GM23338 (cell line): ENCODE data around the gene STXBP5L. TPM values are rescaled to one million over a fixed set of nuclear protein-coding genes. Genes with fewer than 3 reads are reported as not detected.

Experiments used
- ATAC-seq: fragments of 200-7000 bp; cut with Tn5 transposase; 3 replicates; pipeline ENCODE4 v1.9.1; 2020
- DNase-seq: peaks from one replicate; pipeline ENCODE4 v3.0.0-alpha.2; 2015; ENCODE audit warnings: low spot score
- H2AFZ ChIP-seq: fragments of 200-600 bp; sonication (generic); 2 replicates; pipeline ENCODE4 v1.8.0; 2016; ENCODE audit warnings: antibody characterized with exemption, mild to moderate bottlenecking, moderate library complexity
- H3F3A ChIP-seq: fragments of 200-600 bp; sonication (generic); replicated peaks from 2 replicates; pipeline ENCODE4 v1.8.0; 2017; ENCODE audit warnings: antibody characterized with exemption, mixed run types, low read depth
- H3K27ac ChIP-seq: fragments of 200-600 bp; sonication (generic); 2 replicates; pipeline ENCODE4 v1.6.1; 2016; ENCODE audit warnings: low read depth
- H3K27me3 ChIP-seq: fragments of 200-600 bp; sonication (generic); 2 replicates; pipeline ENCODE4 v1.8.0; 2016; ENCODE audit warnings: mild to moderate bottlenecking, mixed run types, moderate library complexity; ENCODE audit not compliant: insufficient read depth
- H3K36me3 ChIP-seq: fragments of 200-600 bp; sonication (generic); 2 replicates; pipeline ENCODE4 v1.8.0; 2016; ENCODE audit warnings: mild to moderate bottlenecking; ENCODE audit not compliant: insufficient read depth
- H3K4me1 ChIP-seq: fragments of 200-600 bp; sonication (generic); 2 replicates; pipeline ENCODE4 v1.8.0; 2016; ENCODE audit warnings: mild to moderate bottlenecking, moderate library complexity; ENCODE audit not compliant: insufficient read depth
- H3K4me2 ChIP-seq: fragments of 200-600 bp; sonication (generic); 2 replicates; pipeline ENCODE4 v1.7.1; 2017; ENCODE audit warnings: mixed run types
- H3K4me3 ChIP-seq: fragments of 200-600 bp; sonication (generic); 2 replicates; pipeline ENCODE4 v1.6.1; 2016; ENCODE audit warnings: mixed run types
- H3K79me2 ChIP-seq: fragments of 200-600 bp; sonication (generic); replicated peaks from 2 replicates; pipeline ENCODE4 v1.8.0; 2017; ENCODE audit warnings: mild to moderate bottlenecking; ENCODE audit not compliant: insufficient read depth
- H3K9me2 ChIP-seq: fragments of 200-600 bp; sonication (generic); 2 replicates; pipeline ENCODE4 v1.8.0; 2017; ENCODE audit not compliant: insufficient read depth
- H4K20me1 ChIP-seq: fragments of 200-600 bp; sonication (generic); replicated peaks from 2 replicates; pipeline ENCODE4 v1.8.0; 2017; ENCODE audit warnings: mild to moderate bottlenecking; ENCODE audit not compliant: insufficient read depth
- H3K27ac Mint-ChIP-seq: 2 replicates; pipeline ENCODE4 v1.8.0; 2020; ENCODE audit warnings: inconsistent platforms, mild to moderate bottlenecking, moderate library complexity, mixed read lengths
- H3K27me3 Mint-ChIP-seq: 3 replicates; pipeline ENCODE4 v1.8.0; 2022; ENCODE audit warnings: low read depth, mild to moderate bottlenecking, moderate library complexity, mixed read lengths, inconsistent platforms; ENCODE audit not compliant: insufficient read depth, poor library complexity
- H3K36me3 Mint-ChIP-seq: 3 replicates; pipeline ENCODE4 v1.8.0; 2021; ENCODE audit warnings: low read depth, mild to moderate bottlenecking, inconsistent platforms, moderate library complexity, mixed read lengths
- H3K4me1 Mint-ChIP-seq: 3 replicates; pipeline ENCODE4 v1.8.0; 2020; ENCODE audit warnings: mild to moderate bottlenecking, inconsistent platforms, mixed read lengths
- H3K4me3 Mint-ChIP-seq: 3 replicates; pipeline ENCODE4 v1.8.0; 2021; ENCODE audit warnings: moderate library complexity, mild to moderate bottlenecking, inconsistent platforms, mixed read lengths
- H3K9me3 Mint-ChIP-seq: 3 replicates; pipeline ENCODE4 v1.8.0; 2020; ENCODE audit warnings: moderate library complexity, mild to moderate bottlenecking, inconsistent platforms, mixed read lengths
- CREB1 ChIP-seq: fragments of 250-450 bp; sonication (Bioruptor Pico); IDR thresholded peaks from 2 replicates; pipeline ENCODE4 v1.5.0; 2020; ENCODE audit warnings: low read depth, mild to moderate bottlenecking, moderate library complexity
- EZH2 ChIP-seq: fragments of 200-600 bp; sonication (generic); IDR thresholded peaks from one replicate; pipeline ENCODE4 v1.8.0; 2017; ENCODE audit warnings: antibody characterized with exemption, mild to moderate bottlenecking, low read depth; ENCODE audit not compliant: unreplicated experiment
- EZH2phosphoT487 ChIP-seq: fragments of 200-600 bp; sonication (generic); IDR thresholded peaks from one replicate; pipeline ENCODE4 v1.8.1; 2018; ENCODE audit warnings: antibody characterized with exemption; ENCODE audit not compliant: unreplicated experiment
- JUNB ChIP-seq: IDR thresholded peaks from one replicate; pipeline ENCODE4 v1.6.1; 2016; ENCODE audit warnings: antibody characterized with exemption; ENCODE audit not compliant: unreplicated experiment
- POLR2AphosphoS5 ChIP-seq: IDR thresholded peaks from 2 replicates; pipeline ENCODE4 v1.6.1; 2016; ENCODE audit warnings: antibody characterized with exemption, low read depth
- REST ChIP-seq: IDR thresholded peaks from one replicate; pipeline ENCODE4 v1.6.1; 2018; ENCODE audit warnings: antibody characterized with exemption; ENCODE audit not compliant: unreplicated experiment
- STAT1 ChIP-seq: IDR thresholded peaks from one replicate; pipeline ENCODE4 v1.6.1; 2016; ENCODE audit warnings: antibody characterized with exemption; ENCODE audit not compliant: unreplicated experiment
- ZNF114 ChIP-seq: fragments of 250-450 bp; sonication (Bioruptor Pico); IDR thresholded peaks from 2 replicates; pipeline ENCODE4 v1.5.0; 2020; ENCODE audit warnings: mild to moderate bottlenecking, moderate library complexity
- ZNF331 ChIP-seq: fragments of 250-450 bp; sonication (Bioruptor Pico); IDR thresholded peaks from 2 replicates; pipeline ENCODE4 v1.5.0; 2020; ENCODE audit warnings: low read depth, mild to moderate bottlenecking, moderate library complexity
- polyA plus RNA-seq: library from polyadenylated mRNA; unstranded; fragments of >200 nt; fragmentation: Nextera tagmentation; extraction: Ambion mirVana; gene quantifications from 2 replicates; pipeline ENCODE4 v1.2.1, GENCODE V29; 2016
- total RNA-seq: library from RNA; depleted of rRNA; stranded (reverse); fragments of >200 nt; shearing (Covaris generic); gene quantifications from 2 replicates; pipeline ENCODE4 v1.2.3, GENCODE V29; 2014
- TF ChIP-seq, protein P1 (sequence below): fragments of 250-450 bp; sonication (Bioruptor Pico); IDR thresholded peaks from 2 replicates; pipeline ENCODE4 v1.5.0; 2020; ENCODE audit warnings: mild to moderate bottlenecking, moderate library complexity

Gene STXBP5L
- total and polyA plus RNA-seq, 2 experiments from 2014 or later = 4.2 to 6.0 TPM

DNA sequence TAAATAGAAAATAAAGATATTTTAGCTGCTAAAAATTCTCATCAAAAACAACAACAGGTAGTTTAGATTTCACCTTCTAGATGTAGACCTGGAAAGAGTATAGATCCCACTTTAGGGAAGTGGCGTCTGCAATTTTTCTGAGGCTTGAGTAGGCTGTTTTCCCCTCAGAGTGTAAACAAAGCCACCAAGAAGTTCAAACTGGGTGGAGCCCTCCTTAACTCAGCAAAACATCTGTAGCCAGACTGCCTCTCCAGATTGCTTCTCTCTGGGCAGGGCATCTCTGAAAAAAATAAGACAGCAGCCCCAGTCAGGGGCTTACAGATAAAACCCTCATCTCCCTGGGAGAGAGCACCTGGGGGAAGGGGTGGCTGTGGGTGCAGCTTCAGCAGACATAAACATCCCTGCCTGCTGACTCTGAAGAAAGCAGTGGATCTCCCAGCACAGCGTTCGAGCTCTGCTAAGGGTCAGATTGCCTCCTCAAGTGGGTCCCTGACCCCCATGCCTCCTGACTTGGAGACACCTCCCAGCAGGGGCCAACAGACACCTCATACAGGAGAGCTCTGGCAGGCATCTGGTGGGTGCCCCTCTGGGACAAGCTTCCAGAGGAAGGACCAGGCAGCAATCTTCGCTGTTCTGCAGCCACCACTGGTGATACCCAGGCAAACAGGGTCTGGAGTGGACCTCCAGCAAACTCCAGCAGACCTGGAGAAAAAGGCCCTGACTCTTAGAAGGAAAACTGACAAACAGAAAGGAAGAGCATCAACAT is 259.6 kb downstream of the STXBP5L start (continued):
- no peak for TF ChIP-seq JUNB
- no peak for TF ChIP-seq REST
- no peak for TF ChIP-seq EZH2
- TF ChIP-seq POLR2AphosphoS5 = no peak
- TF ChIP-seq CREB1 (CRISPR knock-in tag) = no peak
- no peak for TF ChIP-seq ZNF114 (CRISPR knock-in tag)
- TF ChIP-seq EZH2phosphoT487 = no peak

- Histone ChIP-seq H3K27me3 (no peaks in the 10 kb centered on the region), H2AFZ (no peak overlapping the region), H3K4me2 (no peak overlapping the region), H3K27ac (no peak overlapping the region), H3K36me3 (0 out of 2 replicates have a peak, but pooled peaks cover 2% of the 10 kb centered on the region), H3K4me1 (no peaks in the 10 kb centered on the region), H3K9me2 (no peaks in the 10 kb centered on the region), H3F3A (no peaks in the 10 kb centered on the region), H4K20me1 (no peaks in the 10 kb centered on the region), H3K79me2 (no peaks in the 10 kb centered on the region), H3K4me3 (no peak overlapping the region)
- no peak for ATAC-seq
- H3K4me3 Mint-ChIP-seq = no peak overlapping the region
- no peaks in the 10 kb centered on the region for H3K4me1 Mint-ChIP-seq
- DNase-seq = no peak
- H3K27ac Mint-ChIP-seq = no peak overlapping the region
- TF ChIP-seq POLR2AphosphoS5 (no peak), ZNF331 (CRISPR knock-in tag) (no peak), EZH2phosphoT487 (no peak), JUNB (no peak), CREB1 (CRISPR knock-in tag) (no peak), STAT1 (no peak), REST (no peak)
- TF ChIP-seq, protein P1, sequence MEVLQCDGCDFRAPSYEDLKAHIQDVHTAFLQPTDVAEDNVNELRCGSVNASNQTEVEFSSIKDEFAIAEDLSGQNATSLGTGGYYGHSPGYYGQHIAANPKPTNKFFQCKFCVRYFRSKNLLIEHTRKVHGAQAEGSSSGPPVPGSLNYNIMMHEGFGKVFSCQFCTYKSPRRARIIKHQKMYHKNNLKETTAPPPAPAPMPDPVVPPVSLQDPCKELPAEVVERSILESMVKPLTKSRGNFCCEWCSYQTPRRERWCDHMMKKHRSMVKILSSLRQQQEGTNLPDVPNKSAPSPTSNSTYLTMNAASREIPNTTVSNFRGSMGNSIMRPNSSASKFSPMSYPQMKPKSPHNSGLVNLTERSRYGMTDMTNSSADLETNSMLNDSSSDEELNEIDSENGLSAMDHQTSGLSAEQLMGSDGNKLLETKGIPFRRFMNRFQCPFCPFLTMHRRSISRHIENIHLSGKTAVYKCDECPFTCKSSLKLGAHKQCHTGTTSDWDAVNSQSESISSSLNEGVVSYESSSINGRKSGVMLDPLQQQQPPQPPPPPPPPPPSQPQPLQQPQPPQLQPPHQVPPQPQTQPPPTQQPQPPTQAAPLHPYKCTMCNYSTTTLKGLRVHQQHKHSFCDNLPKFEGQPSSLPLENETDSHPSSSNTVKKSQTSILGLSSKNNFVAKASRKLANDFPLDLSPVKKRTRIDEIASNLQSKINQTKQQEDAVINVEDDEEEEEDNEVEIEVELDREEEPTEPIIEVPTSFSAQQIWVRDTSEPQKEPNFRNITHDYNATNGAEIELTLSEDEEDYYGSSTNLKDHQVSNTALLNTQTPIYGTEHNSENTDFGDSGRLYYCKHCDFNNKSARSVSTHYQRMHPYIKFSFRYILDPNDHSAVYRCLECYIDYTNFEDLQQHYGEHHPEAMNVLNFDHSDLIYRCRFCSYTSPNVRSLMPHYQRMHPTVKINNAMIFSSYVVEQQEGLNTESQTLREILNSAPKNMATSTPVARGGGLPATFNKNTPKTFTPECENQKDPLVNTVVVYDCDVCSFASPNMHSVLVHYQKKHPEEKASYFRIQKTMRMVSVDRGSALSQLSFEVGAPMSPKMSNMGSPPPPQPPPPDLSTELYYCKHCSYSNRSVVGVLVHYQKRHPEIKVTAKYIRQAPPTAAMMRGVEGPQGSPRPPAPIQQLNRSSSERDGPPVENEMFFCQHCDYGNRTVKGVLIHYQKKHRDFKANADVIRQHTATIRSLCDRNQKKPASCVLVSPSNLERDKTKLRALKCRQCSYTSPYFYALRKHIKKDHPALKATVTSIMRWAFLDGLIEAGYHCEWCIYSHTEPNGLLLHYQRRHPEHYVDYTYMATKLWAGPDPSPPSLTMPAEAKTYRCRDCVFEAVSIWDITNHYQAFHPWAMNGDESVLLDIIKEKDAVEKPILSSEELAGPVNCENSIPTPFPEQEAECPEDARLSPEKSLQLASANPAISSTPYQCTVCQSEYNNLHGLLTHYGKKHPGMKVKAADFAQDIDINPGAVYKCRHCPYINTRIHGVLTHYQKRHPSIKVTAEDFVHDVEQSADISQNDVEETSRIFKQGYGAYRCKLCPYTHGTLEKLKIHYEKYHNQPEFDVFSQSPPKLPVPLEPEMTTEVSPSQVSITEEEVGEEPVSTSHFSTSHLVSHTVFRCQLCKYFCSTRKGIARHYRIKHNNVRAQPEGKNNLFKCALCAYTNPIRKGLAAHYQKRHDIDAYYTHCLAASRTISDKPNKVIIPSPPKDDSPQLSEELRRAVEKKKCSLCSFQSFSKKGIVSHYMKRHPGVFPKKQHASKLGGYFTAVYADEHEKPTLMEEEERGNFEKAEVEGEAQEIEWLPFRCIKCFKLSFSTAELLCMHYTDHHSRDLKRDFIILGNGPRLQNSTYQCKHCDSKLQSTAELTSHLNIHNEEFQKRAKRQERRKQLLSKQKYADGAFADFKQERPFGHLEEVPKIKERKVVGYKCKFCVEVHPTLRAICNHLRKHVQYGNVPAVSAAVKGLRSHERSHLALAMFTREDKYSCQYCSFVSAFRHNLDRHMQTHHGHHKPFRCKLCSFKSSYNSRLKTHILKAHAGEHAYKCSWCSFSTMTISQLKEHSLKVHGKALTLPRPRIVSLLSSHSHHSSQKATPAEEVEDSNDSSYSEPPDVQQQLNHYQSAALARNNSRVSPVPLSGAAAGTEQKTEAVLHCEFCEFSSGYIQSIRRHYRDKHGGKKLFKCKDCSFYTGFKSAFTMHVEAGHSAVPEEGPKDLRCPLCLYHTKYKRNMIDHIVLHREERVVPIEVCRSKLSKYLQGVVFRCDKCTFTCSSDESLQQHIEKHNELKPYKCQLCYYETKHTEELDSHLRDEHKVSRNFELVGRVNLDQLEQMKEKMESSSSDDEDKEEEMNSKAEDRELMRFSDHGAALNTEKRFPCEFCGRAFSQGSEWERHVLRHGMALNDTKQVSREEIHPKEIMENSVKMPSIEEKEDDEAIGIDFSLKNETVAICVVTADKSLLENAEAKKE = no peak
- peaks cover 49% of the 10 kb centered on the region for H3K9me3 Mint-ChIP-seq
- H3K36me3 Mint-ChIP-seq = peaks cover 53% of the 10 kb centered on the region
- peaks cover 2% of the 10 kb centered on the region for H3K27me3 Mint-ChIP-seq
Observed at GRCh38 chr3:121175083-121175482, 267.1 kb downstream of the STXBP5L start.
